Endothelial cell of umbilical vein (primary cell): ENCODE results near the gene PROK1. TPM values are rescaled to one million over a fixed set of nuclear protein-coding genes. Genes with fewer than 3 reads are reported as not detected.

ENCODE experiments used
- BruUV-seq: library from RNA; stranded (reverse); fragments of 400-500 nt; replicated peaks from 2 replicates; lab custom pipeline; 2021; lab: Mats Ljungman, UMichigan
- CTCF ChIA-PET: fragments of 300-600, 350-600 bp; sonication (Branson Sonifier 250); formaldehyde crosslinking; loops from one replicate; lab custom pipeline; 2021; ENCODE audit warnings: antibody characterized with exemption, inconsistent platforms; lab: Charles Lee
- POLR2A ChIA-PET: fragments of 300-600, 350-600 bp; sonication (Branson Sonifier 250); formaldehyde crosslinking; loops from one replicate; lab custom pipeline; 2021; ENCODE audit warnings: antibody characterized with exemption, inconsistent platforms; lab: Charles Lee
- DNase-seq: peaks from one replicate; pipeline ENCODE4 v3.0.0-alpha.2; 2011; ENCODE audit warnings: low read depth, low spot score
- FAIRE-seq: peaks from 2 replicates; lab custom pipeline; 2011; peaks lifted over from hg19 to GRCh38; lab: Jason Lieb, UNC
- H2AFZ ChIP-seq: 2 replicates; pipeline ENCODE4 v1.6.0; 2012; ENCODE audit warnings: low read depth, low read length, control low read depth, inconsistent platforms
- H3K27ac ChIP-seq: 2 replicates; pipeline ENCODE4 v1.5.1; 2011; ENCODE audit warnings: low read depth, mild to moderate bottlenecking, control low read depth, low read length, moderate library complexity; ENCODE audit not compliant: insufficient read depth
- H3K27me3 ChIP-seq, 2 experiments: 2 replicates each; pipeline versions ENCODE4 v1.6.0 to v1.6.1; 2011; ENCODE audit warnings: low read length in 2 of 2, mixed read lengths in 1 of 2; ENCODE audit not compliant: control insufficient read depth in 2 of 2, insufficient read depth in 2 of 2
- H3K36me3 ChIP-seq, 2 experiments: 2 replicates in 1 of 2; 3 replicates in 1 of 2; pipeline ENCODE4 v1.5.1; 2011; ENCODE audit warnings: low read length in 2 of 2, mild to moderate bottlenecking in 1 of 2, moderate library complexity in 1 of 2; ENCODE audit not compliant: control insufficient read depth in 2 of 2, insufficient read depth in 2 of 2; ENCODE audit errors: extremely low read depth in 1 of 2
- H3K4me1 ChIP-seq: 3 replicates; pipeline ENCODE4 v1.5.1; 2011; ENCODE audit warnings: mild to moderate bottlenecking, low read length; ENCODE audit not compliant: control insufficient read depth, insufficient read depth; ENCODE audit errors: extremely low read depth
- H3K4me2 ChIP-seq: 2 replicates; pipeline ENCODE4 v1.6.1; 2011; ENCODE audit warnings: low read length, control low read depth, mixed read lengths; ENCODE audit not compliant: insufficient read depth
- H3K4me3 ChIP-seq, 3 experiments: fragments of 200-600 bp in 1 of 3; sonication (generic), shearing (Covaris generic) in 1 of 3; replicated peaks in 1 of 3; 2 replicates each; pipeline ENCODE4 v1.5.1; 2011 to 2016; ENCODE audit warnings: control low read depth in 3 of 3, low read length in 3 of 3, mild to moderate bottlenecking in 2 of 3, inconsistent platforms in 1 of 3, low read depth in 1 of 3, moderate library complexity in 1 of 3; ENCODE audit not compliant: insufficient read depth in 1 of 3
- H3K79me2 ChIP-seq: 2 replicates; pipeline ENCODE4 v1.6.0; 2012; ENCODE audit warnings: low read length, inconsistent platforms; ENCODE audit not compliant: control insufficient read depth, insufficient read depth
- H3K9ac ChIP-seq: replicated peaks from 2 replicates; pipeline ENCODE3; 2011; ENCODE audit warnings: low read length, control low read depth; ENCODE audit not compliant: insufficient read depth; ENCODE audit errors: extremely low read depth
- H3K9me1 ChIP-seq: replicated peaks from 3 replicates; pipeline ENCODE4 v1.6.0; 2011; ENCODE audit warnings: mild to moderate bottlenecking, low read length; ENCODE audit not compliant: control insufficient read depth, insufficient read depth; ENCODE audit errors: extremely low read depth
- H3K9me3 ChIP-seq: replicated peaks from 2 replicates; pipeline ENCODE4 v1.5.1; 2012; ENCODE audit warnings: low read length, inconsistent platforms; ENCODE audit not compliant: control insufficient read depth, insufficient read depth
- H4K20me1 ChIP-seq: replicated peaks from 2 replicates; pipeline ENCODE3; 2011; ENCODE audit warnings: mild to moderate bottlenecking, low read length; ENCODE audit not compliant: control insufficient read depth, insufficient read depth; ENCODE audit errors: extremely low read depth
- CTCF ChIP-seq, 2 donors: IDR thresholded peaks; 1 replicate in 1 of 2; 2 replicates in 1 of 2; pipeline ENCODE4 v1.5.1; 2011; ENCODE audit warnings: low read length in 2 of 2, mild to moderate bottlenecking in 2 of 2, moderate library complexity in 2 of 2, control low read depth in 1 of 2, inconsistent platforms in 1 of 2, low read depth in 1 of 2; ENCODE audit not compliant: insufficient read depth in 1 of 2; ENCODE audit errors: extremely low read depth in 1 of 2
- EZH2 ChIP-seq: IDR thresholded peaks from 2 replicates; pipeline ENCODE4 v1.6.1; 2012; ENCODE audit warnings: borderline replicate concordance, low read depth, mild to moderate bottlenecking, moderate library complexity, low read length, inconsistent platforms; ENCODE audit not compliant: severe bottlenecking
- FOS ChIP-seq: IDR thresholded peaks from 2 replicates; pipeline ENCODE4 v1.6.1; 2011; ENCODE audit warnings: mild to moderate bottlenecking, low read length, moderate library complexity, borderline replicate concordance; ENCODE audit not compliant: insufficient read depth
- GATA2 ChIP-seq: IDR thresholded peaks from 2 replicates; pipeline ENCODE4 v1.7.0; 2011; ENCODE audit warnings: low read depth, mild to moderate bottlenecking, moderate library complexity, mixed read lengths, low read length; ENCODE audit not compliant: insufficient read length, insufficient read depth
- JUN ChIP-seq: IDR thresholded peaks from 2 replicates; pipeline ENCODE4 v1.6.1; 2011; ENCODE audit warnings: borderline replicate concordance, low read depth; ENCODE audit not compliant: insufficient read length, insufficient read depth
- MAX ChIP-seq: IDR thresholded peaks from 2 replicates; pipeline ENCODE4 v1.6.1; 2011; ENCODE audit not compliant: insufficient read depth, insufficient read length
- MYC ChIP-seq: IDR thresholded peaks from one replicate; pipeline ENCODE4 v1.6.1; 2011; ENCODE audit warnings: mild to moderate bottlenecking, low read depth, low read length
- POLR2A ChIP-seq: IDR thresholded peaks from 2 replicates; pipeline ENCODE4 v1.6.1; 2012; ENCODE audit warnings: low read depth, mild to moderate bottlenecking, control low read depth, low read length
- POLR2AphosphoS5 ChIP-seq: IDR thresholded peaks from 2 replicates; pipeline ENCODE4 v1.6.1; 2012; ENCODE audit warnings: low read depth, mild to moderate bottlenecking, control low read depth, low read length, moderate library complexity; ENCODE audit not compliant: insufficient read depth
- dilution Hi-C: fragments of 300-500 bp; cut with MboI; formaldehyde crosslinking; loops from one replicate; pipeline ENCODE4 v1.15.0; 2019; ENCODE audit warnings: low sequenced_read_pairs; ENCODE audit not compliant: extremely low pct_ligation_motif_present
- intact Hi-C: fragments of 100-400 bp; cut with micrococcal nuclease; formaldehyde crosslinking; loops from one replicate; pipeline ENCODE4 v1.10.0; 2022
- polyA plus RNA-seq, 4 experiments: library from polyadenylated mRNA; depleted of rRNA in 3 of 4; stranded (reverse) in 3 of 4; unstranded in 1 of 4; fragments of >200 nt; gene quantifications; 2 replicates each; pipeline versions ENCODE4 v1.2.1 to v1.2.3, GENCODE V29; 2011 to 2012; ENCODE audit warnings: missing spikeins in 1 of 4
- total RNA-seq: library from RNA; stranded (reverse); gene quantifications from 2 replicates; pipeline ENCODE4 v1.2.3, GENCODE V29; 2021

The PROK1 gene
- total and polyA plus RNA-seq, 2 donors (not counting 3 experiments of a cell fraction or from before 2014, with no cell fraction given), result not detected

- peak; percentile 13 for DNase-seq
- no peak overlapping the region for H3K9ac ChIP-seq
- POLR2A ChIA-PET, result no interaction called here
Observed at GRCh38 chr1:110476028-110476765, 25.2 kb downstream of the PROK1 start.

More at GRCh38 chr1:110476028-110476765, 25.2 kb downstream of the PROK1 start:
- no peaks in the 10 kb centered on the region for H3K36me3 ChIP-seq
- H3K9me3 ChIP-seq, result no peaks in the 10 kb centered on the region
- intact Hi-C loops, result no loop called here
- no peaks in the 10 kb centered on the region for H4K20me1 ChIP-seq
- CTCF ChIA-PET, result interaction anchor here (1.5 to 4.7 kb wide), 5 partner anchors 11 to 269 kb away, joined by 3 to 68 read pairs (median 7); no protein-coding TSS in a partner anchor
- dilution Hi-C loops, result no loop called here
- H3K9me1 ChIP-seq, result no peaks in the 10 kb centered on the region
- no peak overlapping the region for H3K4me3 ChIP-seq
- no TSS peak for BruUV-seq
- H3K79me2 ChIP-seq, result no peaks in the 10 kb centered on the region
- peaks cover 0 to 3% of the 10 kb centered on the region in 2 experiments for H3K27me3 ChIP-seq
- no peak for TF ChIP-seq MYC
- TF ChIP-seq JUN, result no peak
- no peak for TF ChIP-seq FOS
- no peak for TF ChIP-seq POLR2A
- no peak for TF ChIP-seq EZH2
- TF ChIP-seq MAX, result no peak
- no peak for TF ChIP-seq POLR2AphosphoS5
- TF ChIP-seq GATA2, result no peak
- TF ChIP-seq CTCF (IDR thresholded peaks at IDR 0.05; ENCODE audit: extremely low read depth in 1 of 2, insufficient read depth in 1 of 2, low read depth in 1 of 2, low read length in 2 of 2), result no peak
- H3K4me2 ChIP-seq, result no peak overlapping the region
- H3K4me1 ChIP-seq, result peaks cover 13% of the 10 kb centered on the region
- no peak for FAIRE-seq
- no peak overlapping the region for H3K27ac ChIP-seq
- H2AFZ ChIP-seq, result no peak overlapping the region
